H1 (cell line): Measurements from ENCODE around the gene HNRNPA3. TPM values are rescaled to one million over a fixed set of nuclear protein-coding genes. Genes with fewer than 3 reads are reported as not detected.
"Not testable (repeated sequence)": the region's sequence is repeated elsewhere in the genome, so short reads cannot be mapped to it uniquely, and the experiment has no call there.

Experiments
- CTCF ChIA-PET: fragments of 300-600 bp; sonication (Branson Sonifier 250); formaldehyde crosslinking; loops from one replicate; lab custom pipeline; 2021; ENCODE audit not compliant: partially characterized antibody; lab: Charles Lee
- POLR2A ChIA-PET: fragments of 300-600 bp; sonication (Branson Sonifier 250); formaldehyde crosslinking; loops from one replicate; lab custom pipeline; 2021; ENCODE audit warnings: inconsistent platforms; ENCODE audit not compliant: partially characterized antibody; lab: Charles Lee
- DNase-seq, 2 experiments: peaks; one replicate each; pipeline versions ENCODE4 v3.0.0 to v3.0.0-alpha.2; 2010 to 2022; ENCODE audit warnings: low spot score in 2 of 2, low read depth in 1 of 2, mixed read lengths in 1 of 2
- FAIRE-seq: peaks from 2 replicates; lab custom pipeline; 2011; peaks lifted over from hg19 to GRCh38; lab: Jason Lieb, UNC
- H2AFZ ChIP-seq: 2 replicates; pipeline ENCODE4 v1.8.1; 2012; ENCODE audit warnings: low read length, inconsistent platforms
- H2AK5ac ChIP-seq: 2 replicates; pipeline ENCODE4 v1.6.1; 2013; ENCODE audit warnings: low read depth, low read length
- H2BK120ac ChIP-seq: replicated peaks from 2 replicates; pipeline ENCODE3; 2013; ENCODE audit warnings: low read depth, low read length, inconsistent platforms
- H2BK12ac ChIP-seq: 2 replicates; pipeline ENCODE4 v1.6.1; 2013; ENCODE audit warnings: low read depth, low read length
- H2BK15ac ChIP-seq: 2 replicates; pipeline ENCODE4 v1.6.1; 2013; ENCODE audit warnings: low read length
- H2BK20ac ChIP-seq: 2 replicates; pipeline ENCODE4 v1.6.1; 2013; ENCODE audit warnings: low read length
- H2BK5ac ChIP-seq: 2 replicates; pipeline ENCODE4 v1.6.1; 2013; ENCODE audit warnings: low read depth, low read length
- H3K14ac ChIP-seq: 2 replicates; pipeline ENCODE4 v1.6.1; 2013; ENCODE audit warnings: inconsistent platforms; ENCODE audit not compliant: insufficient read length
- H3K18ac ChIP-seq: 2 replicates; pipeline ENCODE4 v1.6.1; 2013; ENCODE audit warnings: low read length; ENCODE audit errors: extremely low read depth
- H3K23ac ChIP-seq: 2 replicates; pipeline ENCODE4 v1.6.1; 2013; ENCODE audit warnings: inconsistent platforms; ENCODE audit not compliant: insufficient read length
- H3K23me2 ChIP-seq: 2 replicates; pipeline ENCODE4 v1.6.1; 2013; ENCODE audit warnings: low read depth, low read length
- H3K27ac ChIP-seq: 2 replicates; pipeline ENCODE4 v1.6.1; 2011; ENCODE audit warnings: low read depth, low read length, inconsistent platforms
- H3K27me3 ChIP-seq, 4 experiments: replicated peaks in 1 of 4; 1 replicate in 1 of 4; 2 replicates in 3 of 4; pipeline versions ENCODE4 v1.6.1 to v1.8.1; 2011 to 2013; ENCODE audit warnings: low read length in 3 of 4, mild to moderate bottlenecking in 3 of 4, inconsistent platforms in 2 of 4, mixed read lengths in 2 of 4, moderate library complexity in 1 of 4; ENCODE audit not compliant: control insufficient read depth in 3 of 4, insufficient read depth in 3 of 4; ENCODE audit errors: extremely low read depth in 1 of 4
- H3K36me3 ChIP-seq, 4 experiments: 2 replicates each; pipeline versions ENCODE4 v1.6.1 to v1.8.1; 2011 to 2013; ENCODE audit warnings: mild to moderate bottlenecking in 4 of 4, low read length in 3 of 4, moderate library complexity in 2 of 4, control low read depth in 1 of 4, inconsistent platforms in 1 of 4; ENCODE audit not compliant: insufficient read depth in 4 of 4, control insufficient read depth in 2 of 4
- H3K4ac ChIP-seq: replicated peaks from 2 replicates; pipeline ENCODE3; 2013; ENCODE audit warnings: low read length, low read depth, mixed read lengths, inconsistent platforms; ENCODE audit not compliant: insufficient read length
- H3K4me1 ChIP-seq, 4 experiments: replicated peaks in 1 of 4; 1 replicate in 1 of 4; 2 replicates in 3 of 4; pipeline versions ENCODE4 v1.6.1 to v1.8.1; 2011 to 2013; ENCODE audit warnings: low read length in 3 of 4, inconsistent platforms in 2 of 4, mixed read lengths in 1 of 4; ENCODE audit not compliant: insufficient read depth in 4 of 4, control insufficient read depth in 3 of 4
- H3K4me2 ChIP-seq, 2 experiments: 2 replicates each; pipeline versions ENCODE4 v1.6.1 to v1.8.1; 2011 to 2013; ENCODE audit warnings: low read depth in 2 of 2, low read length in 2 of 2, control low read depth in 1 of 2, inconsistent platforms in 1 of 2, mild to moderate bottlenecking in 1 of 2; ENCODE audit not compliant: insufficient read depth in 1 of 2
- H3K4me3 ChIP-seq, 4 experiments: fragments of 200-600, 300-600 bp in 1 of 4; sonication (generic), shearing (Covaris generic), sonication (Bioruptor Twin) in 1 of 4; 2 replicates each; pipeline versions ENCODE4 v1.5.1 to v1.8.1; 2011 to 2016; ENCODE audit warnings: low read length in 4 of 4, low read depth in 3 of 4, control low read depth in 2 of 4, inconsistent platforms in 2 of 4, mild to moderate bottlenecking in 2 of 4, mixed read lengths in 1 of 4, moderate library complexity in 1 of 4; ENCODE audit not compliant: insufficient read depth in 2 of 4; ENCODE audit errors: extremely low read depth in 1 of 4
- H3K56ac ChIP-seq: replicated peaks from 2 replicates; pipeline ENCODE3; 2013; ENCODE audit warnings: low read depth, mild to moderate bottlenecking, mixed read lengths, low read length, inconsistent platforms; ENCODE audit not compliant: insufficient read length
- H3K79me1 ChIP-seq: 2 replicates; pipeline ENCODE4 v1.6.1; 2013; ENCODE audit warnings: low read depth, low read length, control low read depth
- H3K79me2 ChIP-seq, 2 experiments: 2 replicates each; pipeline versions ENCODE4 v1.6.1 to v1.8.1; 2012 to 2013; ENCODE audit warnings: low read length in 2 of 2, mild to moderate bottlenecking in 2 of 2, inconsistent platforms in 1 of 2; ENCODE audit not compliant: insufficient read depth in 2 of 2, control insufficient read depth in 1 of 2
- H3K9ac ChIP-seq, 4 experiments: replicated peaks in 1 of 4; 1 replicate in 1 of 4; 2 replicates in 3 of 4; pipeline versions ENCODE4 v1.6.1 to v1.8.1; 2011 to 2013; ENCODE audit warnings: low read depth in 3 of 4, low read length in 3 of 4, control low read depth in 2 of 4, mild to moderate bottlenecking in 2 of 4, moderate library complexity in 2 of 4, inconsistent platforms in 1 of 4; ENCODE audit errors: extremely low read depth in 1 of 4
- H3K9me3 ChIP-seq, 2 experiments: 2 replicates each; pipeline versions ENCODE4 v1.6.1 to v1.8.1; 2012 to 2013; ENCODE audit warnings: mild to moderate bottlenecking in 2 of 2, moderate library complexity in 2 of 2, control low read depth in 1 of 2, inconsistent platforms in 1 of 2, low read depth in 1 of 2, low read length in 1 of 2, mixed read lengths in 1 of 2; ENCODE audit not compliant: insufficient read depth in 2 of 2
- H4K20me1 ChIP-seq, 2 experiments: replicated peaks in 1 of 2; 2 replicates each; pipeline versions ENCODE3 to v1.8.1; 2011 to 2013; ENCODE audit warnings: inconsistent platforms in 2 of 2, low read length in 2 of 2, mild to moderate bottlenecking in 1 of 2; ENCODE audit not compliant: insufficient read depth in 2 of 2, control insufficient read depth in 1 of 2
- H4K5ac ChIP-seq: 2 replicates; pipeline ENCODE4 v1.6.1; 2013; ENCODE audit warnings: low read length, low read depth, mixed read lengths, inconsistent platforms; ENCODE audit not compliant: insufficient read length
- H4K8ac ChIP-seq: 2 replicates; pipeline ENCODE4 v1.8.0; 2013; ENCODE audit warnings: mild to moderate bottlenecking, moderate library complexity, low read length, inconsistent platforms; ENCODE audit not compliant: insufficient read depth; ENCODE audit errors: extremely low read depth
- H4K91ac ChIP-seq: replicated peaks from 2 replicates; pipeline ENCODE3; 2013; ENCODE audit warnings: low read length, mixed read lengths, inconsistent platforms; ENCODE audit not compliant: insufficient read length
- polyA plus RNA-seq, 7 experiments: library from polyadenylated mRNA; depleted of rRNA in 3 of 7; stranded (reverse) in 5 of 7; unstranded in 2 of 7; fragments of >200 nt in 5 of 7; fragments of 200-250 nt in 2 of 7; gene quantifications; 1 replicate in 5 of 7; 2 replicates in 1 of 7; 4 replicates in 1 of 7; pipeline versions ENCODE4 v1.2.1 to v1.2.3, GENCODE V29; 2011 to 2013; ENCODE audit warnings: missing spikeins in 2 of 7, mixed read lengths in 2 of 7
- total RNA-seq: library from RNA; stranded (reverse); fragmentation: NEBNext Ultra II Directional; extraction: Animal tissue kit (Norgen Biotek cat#: 25700); gene quantifications from 2 replicates; pipeline ENCODE4 v1.2.1, GENCODE V29; 2021

Gene HNRNPA3
- total and polyA plus RNA-seq, 2 of the 8 experiments (the other 6 are each of a cell fraction or from before 2014, with no cell fraction given) = 66.1 to 408 TPM

GRCh38 chr2:177179671-177180070, 32.9 kb upstream of the HNRNPA3 start:
- not testable (repeated sequence) for H3K4ac ChIP-seq, H3K27me3 ChIP-seq, H2BK120ac ChIP-seq, DNase-seq, H4K91ac ChIP-seq, H2BK12ac ChIP-seq, H3K18ac ChIP-seq, H2AK5ac ChIP-seq, H2BK5ac ChIP-seq, H2BK20ac ChIP-seq, H3K14ac ChIP-seq, H3K4me3 ChIP-seq, H3K36me3 ChIP-seq, H3K23ac ChIP-seq, H3K27ac ChIP-seq, H3K9me3 ChIP-seq, H4K20me1 ChIP-seq, H3K79me2 ChIP-seq, H2BK15ac ChIP-seq, H4K5ac ChIP-seq, H3K9ac ChIP-seq, FAIRE-seq, H3K23me2 ChIP-seq, H3K79me1 ChIP-seq, H3K56ac ChIP-seq
- H2AFZ ChIP-seq = peak overlapping the region; percentile 9; the same call in 1 of the 2 replicates
- H3K4me2 ChIP-seq = peak overlapping the region in 1 of 2 experiments; percentile 36; a peak in 1 of 4 replicates
- POLR2A ChIA-PET = interaction anchor here (1.0 to 1.5 kb wide), 2 partner anchors 18 to 43 kb away, joined by 3 read pairs; no protein-coding TSS in a partner anchor
- CTCF ChIA-PET = interaction anchor here (1.0 to 4.9 kb wide), 3 partner anchors 15 to 76 kb away, joined by 3 to 32 read pairs (median 4); no protein-coding TSS in a partner anchor
- H4K8ac ChIP-seq = peak overlapping the region; percentile 38; the same call in 1 of the 2 replicates
- peaks cover 0 to 14% (median 4%) of the 10 kb centered on the region in 4 experiments; a peak in 3 of 7 replicates for H3K4me1 ChIP-seq
